Endothelial cell of umbilical vein (primary cell): ENCODE results near the gene DTX2. TPM values are rescaled to one million over a fixed set of nuclear protein-coding genes. Genes with fewer than 3 reads are reported as not detected.
"Not testable (repeated sequence)": the region's sequence is repeated elsewhere in the genome, so short reads cannot be mapped to it uniquely, and the experiment has no call there.

Experiments
- BruUV-seq: library from RNA; stranded (reverse); fragments of 400-500 nt; replicated peaks from 2 replicates; lab custom pipeline; 2021; lab: Mats Ljungman, UMichigan
- CTCF ChIA-PET: fragments of 300-600, 350-600 bp; sonication (Branson Sonifier 250); formaldehyde crosslinking; loops from one replicate; lab custom pipeline; 2021; ENCODE audit warnings: antibody characterized with exemption, inconsistent platforms; lab: Charles Lee
- POLR2A ChIA-PET: fragments of 300-600, 350-600 bp; sonication (Branson Sonifier 250); formaldehyde crosslinking; loops from one replicate; lab custom pipeline; 2021; ENCODE audit warnings: antibody characterized with exemption, inconsistent platforms; lab: Charles Lee
- DNase-seq: peaks from one replicate; pipeline ENCODE4 v3.0.0-alpha.2; 2011; ENCODE audit warnings: low read depth, low spot score
- FAIRE-seq: peaks from 2 replicates; lab custom pipeline; 2011; peaks lifted over from hg19 to GRCh38; lab: Jason Lieb, UNC
- H2AFZ ChIP-seq: 2 replicates; pipeline ENCODE4 v1.6.0; 2012; ENCODE audit warnings: low read depth, low read length, control low read depth, inconsistent platforms
- H3K27ac ChIP-seq: 2 replicates; pipeline ENCODE4 v1.5.1; 2011; ENCODE audit warnings: low read depth, mild to moderate bottlenecking, control low read depth, low read length, moderate library complexity; ENCODE audit not compliant: insufficient read depth
- H3K27me3 ChIP-seq, 2 experiments: 2 replicates each; pipeline versions ENCODE4 v1.6.0 to v1.6.1; 2011; ENCODE audit warnings: low read length in 2 of 2, mixed read lengths in 1 of 2; ENCODE audit not compliant: control insufficient read depth in 2 of 2, insufficient read depth in 2 of 2
- H3K36me3 ChIP-seq, 2 experiments: 2 replicates in 1 of 2; 3 replicates in 1 of 2; pipeline ENCODE4 v1.5.1; 2011; ENCODE audit warnings: low read length in 2 of 2, mild to moderate bottlenecking in 1 of 2, moderate library complexity in 1 of 2; ENCODE audit not compliant: control insufficient read depth in 2 of 2, insufficient read depth in 2 of 2; ENCODE audit errors: extremely low read depth in 1 of 2
- H3K4me1 ChIP-seq: 3 replicates; pipeline ENCODE4 v1.5.1; 2011; ENCODE audit warnings: mild to moderate bottlenecking, low read length; ENCODE audit not compliant: control insufficient read depth, insufficient read depth; ENCODE audit errors: extremely low read depth
- H3K4me2 ChIP-seq: 2 replicates; pipeline ENCODE4 v1.6.1; 2011; ENCODE audit warnings: low read length, control low read depth, mixed read lengths; ENCODE audit not compliant: insufficient read depth
- H3K4me3 ChIP-seq, 3 experiments: fragments of 200-600 bp in 1 of 3; sonication (generic), shearing (Covaris generic) in 1 of 3; replicated peaks in 1 of 3; 2 replicates each; pipeline ENCODE4 v1.5.1; 2011 to 2016; ENCODE audit warnings: control low read depth in 3 of 3, low read length in 3 of 3, mild to moderate bottlenecking in 2 of 3, inconsistent platforms in 1 of 3, low read depth in 1 of 3, moderate library complexity in 1 of 3; ENCODE audit not compliant: insufficient read depth in 1 of 3
- H3K79me2 ChIP-seq: 2 replicates; pipeline ENCODE4 v1.6.0; 2012; ENCODE audit warnings: low read length, inconsistent platforms; ENCODE audit not compliant: control insufficient read depth, insufficient read depth
- H3K9ac ChIP-seq: replicated peaks from 2 replicates; pipeline ENCODE3; 2011; ENCODE audit warnings: low read length, control low read depth; ENCODE audit not compliant: insufficient read depth; ENCODE audit errors: extremely low read depth
- H3K9me1 ChIP-seq: replicated peaks from 3 replicates; pipeline ENCODE4 v1.6.0; 2011; ENCODE audit warnings: mild to moderate bottlenecking, low read length; ENCODE audit not compliant: control insufficient read depth, insufficient read depth; ENCODE audit errors: extremely low read depth
- H3K9me3 ChIP-seq: replicated peaks from 2 replicates; pipeline ENCODE4 v1.5.1; 2012; ENCODE audit warnings: low read length, inconsistent platforms; ENCODE audit not compliant: control insufficient read depth, insufficient read depth
- H4K20me1 ChIP-seq: replicated peaks from 2 replicates; pipeline ENCODE3; 2011; ENCODE audit warnings: mild to moderate bottlenecking, low read length; ENCODE audit not compliant: control insufficient read depth, insufficient read depth; ENCODE audit errors: extremely low read depth
- CTCF ChIP-seq, 2 donors: IDR thresholded peaks; 1 replicate in 1 of 2; 2 replicates in 1 of 2; pipeline ENCODE4 v1.5.1; 2011; ENCODE audit warnings: low read length in 2 of 2, mild to moderate bottlenecking in 2 of 2, moderate library complexity in 2 of 2, control low read depth in 1 of 2, inconsistent platforms in 1 of 2, low read depth in 1 of 2; ENCODE audit not compliant: insufficient read depth in 1 of 2; ENCODE audit errors: extremely low read depth in 1 of 2
- EZH2 ChIP-seq: IDR thresholded peaks from 2 replicates; pipeline ENCODE4 v1.6.1; 2012; ENCODE audit warnings: borderline replicate concordance, low read depth, mild to moderate bottlenecking, moderate library complexity, low read length, inconsistent platforms; ENCODE audit not compliant: severe bottlenecking
- FOS ChIP-seq: IDR thresholded peaks from 2 replicates; pipeline ENCODE4 v1.6.1; 2011; ENCODE audit warnings: mild to moderate bottlenecking, low read length, moderate library complexity, borderline replicate concordance; ENCODE audit not compliant: insufficient read depth
- GATA2 ChIP-seq: IDR thresholded peaks from 2 replicates; pipeline ENCODE4 v1.7.0; 2011; ENCODE audit warnings: low read depth, mild to moderate bottlenecking, moderate library complexity, mixed read lengths, low read length; ENCODE audit not compliant: insufficient read length, insufficient read depth
- JUN ChIP-seq: IDR thresholded peaks from 2 replicates; pipeline ENCODE4 v1.6.1; 2011; ENCODE audit warnings: borderline replicate concordance, low read depth; ENCODE audit not compliant: insufficient read length, insufficient read depth
- MYC ChIP-seq: IDR thresholded peaks from one replicate; pipeline ENCODE4 v1.6.1; 2011; ENCODE audit warnings: mild to moderate bottlenecking, low read depth, low read length
- POLR2A ChIP-seq: IDR thresholded peaks from 2 replicates; pipeline ENCODE4 v1.6.1; 2012; ENCODE audit warnings: low read depth, mild to moderate bottlenecking, control low read depth, low read length
- POLR2AphosphoS5 ChIP-seq: IDR thresholded peaks from 2 replicates; pipeline ENCODE4 v1.6.1; 2012; ENCODE audit warnings: low read depth, mild to moderate bottlenecking, control low read depth, low read length, moderate library complexity; ENCODE audit not compliant: insufficient read depth
- dilution Hi-C: fragments of 300-500 bp; cut with MboI; formaldehyde crosslinking; loops from one replicate; pipeline ENCODE4 v1.15.0; 2019; ENCODE audit warnings: low sequenced_read_pairs; ENCODE audit not compliant: extremely low pct_ligation_motif_present
- intact Hi-C: fragments of 100-400 bp; cut with micrococcal nuclease; formaldehyde crosslinking; loops from one replicate; pipeline ENCODE4 v1.10.0; 2022
- polyA plus RNA-seq, 4 experiments: library from polyadenylated mRNA; depleted of rRNA in 3 of 4; stranded (reverse) in 3 of 4; unstranded in 1 of 4; fragments of >200 nt; gene quantifications; 2 replicates each; pipeline versions ENCODE4 v1.2.1 to v1.2.3, GENCODE V29; 2011 to 2012; ENCODE audit warnings: missing spikeins in 1 of 4
- total RNA-seq: library from RNA; stranded (reverse); gene quantifications from 2 replicates; pipeline ENCODE4 v1.2.3, GENCODE V29; 2021
- TF ChIP-seq, protein P1 (sequence below): IDR thresholded peaks from 2 replicates; pipeline ENCODE4 v1.6.1; 2011; ENCODE audit not compliant: insufficient read depth, insufficient read length

DTX2 gene
- total and polyA plus RNA-seq, 2 donors (not counting 3 experiments of a cell fraction or from before 2014, with no cell fraction given) = 8.5 to 17.1 TPM

DNA sequence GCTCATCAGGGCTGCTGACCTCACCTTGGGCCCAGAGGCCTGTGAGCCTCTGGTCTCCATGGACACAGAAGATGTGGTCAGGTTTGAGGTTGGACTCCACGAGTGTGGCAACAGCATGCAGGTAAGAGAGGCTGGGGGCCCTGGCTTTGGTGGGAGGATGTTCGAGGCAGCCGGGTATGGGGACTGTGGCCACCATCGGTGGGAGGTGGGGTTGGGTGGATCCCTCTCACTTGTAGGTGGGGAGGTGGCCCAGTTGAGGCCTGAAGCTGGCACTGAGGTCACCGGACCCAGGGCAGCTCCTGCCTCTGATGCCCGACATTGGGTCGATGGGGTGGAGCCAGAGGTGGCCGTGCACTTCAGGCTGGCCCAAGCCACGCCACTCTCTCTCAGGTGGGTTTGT is 36.4 kb upstream of the DTX2 start:
- Histone ChIP-seq H3K9me3 (no peaks in the 10 kb centered on the region), H4K20me1 (no peaks in the 10 kb centered on the region), H2AFZ (no peak overlapping the region), H3K9me1 (no peaks in the 10 kb centered on the region), H3K27ac (no peak overlapping the region), H3K4me2 (no peak overlapping the region), H3K27me3 (peaks cover 0 to under 1% of the 10 kb centered on the region in 2 experiments), H3K4me1 (peaks cover 9% of the 10 kb centered on the region), H3K79me2 (no peaks in the 10 kb centered on the region), H3K9ac (no peak overlapping the region), H3K36me3 (no peaks in the 10 kb centered on the region), H3K4me3 (no peak overlapping the region)
- intact Hi-C loops = no loop called here
- CTCF ChIA-PET = no interaction called here
- BruUV-seq = no TSS peak
- POLR2A ChIA-PET = no interaction called here
- FAIRE-seq (no peak), DNase-seq (no peak)
- dilution Hi-C loops = no loop called here
- TF ChIP-seq CTCF (IDR thresholded peaks at IDR 0.05; ENCODE audit: extremely low read depth in 1 of 2, insufficient read depth in 1 of 2, low read depth in 1 of 2, low read length in 2 of 2) (no peak), MYC (no peak), FOS (no peak), GATA2 (no peak), POLR2AphosphoS5 (no peak), JUN (no peak), EZH2 (no peak), POLR2A (no peak)
- TF ChIP-seq, protein P1, sequence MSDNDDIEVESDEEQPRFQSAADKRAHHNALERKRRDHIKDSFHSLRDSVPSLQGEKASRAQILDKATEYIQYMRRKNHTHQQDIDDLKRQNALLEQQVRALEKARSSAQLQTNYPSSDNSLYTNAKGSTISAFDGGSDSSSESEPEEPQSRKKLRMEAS = no peak

DNA sequence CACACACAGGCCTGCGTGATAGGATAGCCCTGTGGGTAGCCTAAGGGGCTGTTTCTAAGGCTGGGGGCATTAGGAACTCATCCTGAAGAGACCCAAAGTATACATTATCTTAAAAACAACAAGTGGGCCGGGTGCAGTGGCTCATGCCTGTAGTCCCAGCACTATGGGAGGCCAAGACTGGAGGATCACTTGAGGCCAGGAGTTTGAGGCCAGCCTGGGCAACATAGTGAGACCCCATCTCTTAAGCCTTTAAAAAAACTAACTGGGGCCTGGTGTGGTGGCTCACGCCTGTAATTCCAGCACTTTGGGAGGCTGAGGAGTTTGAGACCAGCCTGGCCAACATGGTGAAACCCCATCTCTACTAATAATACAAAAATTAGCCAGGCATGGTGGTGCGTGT is 36.0 kb upstream of the DTX2 start:
- H3K4me3 ChIP-seq, H3K36me3 ChIP-seq, H4K20me1 ChIP-seq, dilution Hi-C loops, H3K4me1 ChIP-seq, H3K9me1 ChIP-seq, H3K9ac ChIP-seq, BruUV-seq, H3K4me2 ChIP-seq, H3K27ac ChIP-seq, intact Hi-C loops, H3K79me2 ChIP-seq, H3K9me3 ChIP-seq, DNase-seq, H3K27me3 ChIP-seq, CTCF ChIA-PET, H2AFZ ChIP-seq, FAIRE-seq, POLR2A ChIA-PET: not testable (repeated sequence)
